Left ventricle myocardium inferior (tissue), 1 donor: ENCODE measurements around the gene IGSF9B. TPM values are rescaled to one million over a fixed set of nuclear protein-coding genes. Genes with fewer than 3 reads are reported as not detected.

Experiments used
- DNase-seq: peaks from one replicate; pipeline ENCODE4 v3.0.0-alpha.2; 2020
- H3K27ac ChIP-seq: fragments of 200-600 bp; replicated peaks from 2 replicates; pipeline ENCODE4 v1.8.0; 2021
- H3K27me3 ChIP-seq: fragments of 200-600 bp; 2 replicates; pipeline ENCODE4 v1.8.0; 2021; ENCODE audit warnings: low read depth
- H3K36me3 ChIP-seq: fragments of 200-600 bp; 2 replicates; pipeline ENCODE4 v1.8.0; 2021
- H3K4me1 ChIP-seq: fragments of 200-600 bp; 2 replicates; pipeline ENCODE4 v1.8.0; 2021
- H3K4me3 ChIP-seq: fragments of 200-600 bp; 2 replicates; pipeline ENCODE4 v1.8.0; 2021; ENCODE audit warnings: mild to moderate bottlenecking, moderate library complexity
- H3K9me3 ChIP-seq: fragments of 200-600 bp; replicated peaks from 2 replicates; pipeline ENCODE4 v1.8.0; 2021
- intact Hi-C: fragments of 100-400 bp; cut with micrococcal nuclease; formaldehyde crosslinking; loops from one replicate; pipeline ENCODE4 v1.11.0; 2022
- total RNA-seq: library from RNA; stranded (reverse); fragmentation: NEBNext Ultra II Directional; extraction: Animal tissue kit (Norgen Biotek cat#: 25700); gene quantifications from one replicate; pipeline ENCODE4 v1.2.1, GENCODE V29; 2021
- TF ChIP-seq, protein P1 (sequence below): fragments of 200-600 bp; IDR thresholded peaks from 2 replicates; pipeline ENCODE4 v1.8.0; 2021; ENCODE audit warnings: antibody characterized with exemption, mild to moderate bottlenecking, borderline replicate concordance
- donor health status: DM: no; HTN: yes; CAD: no; lungs with severe emphysema.

Gene IGSF9B
- total RNA-seq, 1 donor from 2014 or later: 44.1 TPM

DNA sequence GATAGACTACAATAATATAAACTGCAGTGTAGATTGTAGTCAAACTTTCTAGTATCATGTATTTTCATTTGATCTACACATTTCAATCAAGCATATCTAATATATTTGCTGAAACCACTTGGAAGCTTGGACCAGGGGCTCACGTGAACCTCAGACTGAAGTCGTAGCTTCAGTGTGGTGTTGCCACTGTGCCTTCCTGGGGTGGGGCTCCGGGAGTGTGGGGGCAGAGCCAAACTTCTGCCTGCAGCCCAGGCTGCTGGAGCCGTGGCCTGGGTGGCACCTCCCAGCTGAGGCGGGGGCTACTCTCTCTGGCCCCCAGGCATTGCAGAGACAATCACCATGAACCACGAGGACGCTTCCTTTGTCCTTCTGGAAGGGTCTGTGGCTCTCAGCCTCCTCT lies 36.3 kb upstream of the IGSF9B start:
- TF ChIP-seq, protein P1, sequence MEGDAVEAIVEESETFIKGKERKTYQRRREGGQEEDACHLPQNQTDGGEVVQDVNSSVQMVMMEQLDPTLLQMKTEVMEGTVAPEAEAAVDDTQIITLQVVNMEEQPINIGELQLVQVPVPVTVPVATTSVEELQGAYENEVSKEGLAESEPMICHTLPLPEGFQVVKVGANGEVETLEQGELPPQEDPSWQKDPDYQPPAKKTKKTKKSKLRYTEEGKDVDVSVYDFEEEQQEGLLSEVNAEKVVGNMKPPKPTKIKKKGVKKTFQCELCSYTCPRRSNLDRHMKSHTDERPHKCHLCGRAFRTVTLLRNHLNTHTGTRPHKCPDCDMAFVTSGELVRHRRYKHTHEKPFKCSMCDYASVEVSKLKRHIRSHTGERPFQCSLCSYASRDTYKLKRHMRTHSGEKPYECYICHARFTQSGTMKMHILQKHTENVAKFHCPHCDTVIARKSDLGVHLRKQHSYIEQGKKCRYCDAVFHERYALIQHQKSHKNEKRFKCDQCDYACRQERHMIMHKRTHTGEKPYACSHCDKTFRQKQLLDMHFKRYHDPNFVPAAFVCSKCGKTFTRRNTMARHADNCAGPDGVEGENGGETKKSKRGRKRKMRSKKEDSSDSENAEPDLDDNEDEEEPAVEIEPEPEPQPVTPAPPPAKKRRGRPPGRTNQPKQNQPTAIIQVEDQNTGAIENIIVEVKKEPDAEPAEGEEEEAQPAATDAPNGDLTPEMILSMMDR: no peak
- no peak for DNase-seq
- Histone ChIP-seq H3K27ac (no peak overlapping the region), H3K9me3 (no peaks in the 10 kb centered on the region), H3K36me3 (no peaks in the 10 kb centered on the region), H3K4me1 (peaks cover 38% of the 10 kb centered on the region), H3K27me3 (no peaks in the 10 kb centered on the region), H3K4me3 (no peak overlapping the region)
- intact Hi-C loops: no loop called here

DNA sequence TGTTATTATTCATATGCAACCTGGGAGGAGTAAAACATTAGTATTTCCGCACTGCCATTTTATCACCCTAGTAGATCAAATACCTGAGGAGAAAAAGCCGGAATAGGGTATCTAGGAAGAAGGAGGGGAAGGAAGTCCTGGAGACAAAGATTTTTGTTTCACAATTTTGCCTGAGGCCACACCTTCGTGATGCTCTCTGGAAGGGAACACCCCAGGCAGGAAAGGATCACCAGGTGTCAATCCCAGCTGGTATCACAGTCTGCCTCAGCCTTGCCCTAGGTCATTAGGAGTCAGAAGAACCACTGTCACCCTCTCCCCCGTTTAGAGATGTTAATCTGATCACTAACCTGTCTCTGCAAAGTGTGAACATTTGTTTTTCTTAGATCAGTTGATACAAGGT lies 35.4 kb upstream of the IGSF9B start:
- no peaks in the 10 kb centered on the region for H3K27me3 ChIP-seq
- peaks cover 28% of the 10 kb centered on the region for H3K4me1 ChIP-seq
- H3K27ac ChIP-seq: no peak overlapping the region
- no peaks in the 10 kb centered on the region for H3K36me3 ChIP-seq
- no peak for DNase-seq
- no peak overlapping the region for H3K4me3 ChIP-seq
- no peaks in the 10 kb centered on the region for H3K9me3 ChIP-seq
- intact Hi-C loops: no loop called here
- TF ChIP-seq, protein P1: no peak

DNA sequence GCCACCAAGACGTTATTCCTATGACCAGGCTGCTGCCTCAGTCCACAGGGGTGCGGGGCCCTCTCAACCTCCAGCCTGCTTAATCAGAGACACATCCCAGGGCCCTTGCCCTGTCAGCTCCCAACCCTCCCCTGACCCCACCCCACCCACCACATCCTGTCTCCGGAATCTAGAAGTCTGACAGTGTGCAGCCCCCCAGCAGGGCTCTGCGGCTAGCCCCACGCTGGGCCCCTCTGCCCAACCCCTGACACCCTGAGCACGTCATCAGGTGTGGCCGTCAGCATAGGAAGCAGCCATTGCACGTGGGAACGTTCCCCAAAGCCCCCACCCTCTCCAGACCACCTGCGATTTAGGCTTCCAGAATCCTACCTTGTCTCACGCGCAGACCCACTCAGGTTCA lies 34.3 kb upstream of the IGSF9B start:
- no peak overlapping the region for H3K4me3 ChIP-seq
- H3K4me1 ChIP-seq: peaks cover 24% of the 10 kb centered on the region
- TF ChIP-seq, protein P1: no peak
- H3K27me3 ChIP-seq: no peaks in the 10 kb centered on the region
- intact Hi-C loops: no loop called here
- no peak overlapping the region for H3K27ac ChIP-seq
- H3K9me3 ChIP-seq: no peaks in the 10 kb centered on the region
- DNase-seq: peak; percentile 5
- H3K36me3 ChIP-seq: no peaks in the 10 kb centered on the region

DNA sequence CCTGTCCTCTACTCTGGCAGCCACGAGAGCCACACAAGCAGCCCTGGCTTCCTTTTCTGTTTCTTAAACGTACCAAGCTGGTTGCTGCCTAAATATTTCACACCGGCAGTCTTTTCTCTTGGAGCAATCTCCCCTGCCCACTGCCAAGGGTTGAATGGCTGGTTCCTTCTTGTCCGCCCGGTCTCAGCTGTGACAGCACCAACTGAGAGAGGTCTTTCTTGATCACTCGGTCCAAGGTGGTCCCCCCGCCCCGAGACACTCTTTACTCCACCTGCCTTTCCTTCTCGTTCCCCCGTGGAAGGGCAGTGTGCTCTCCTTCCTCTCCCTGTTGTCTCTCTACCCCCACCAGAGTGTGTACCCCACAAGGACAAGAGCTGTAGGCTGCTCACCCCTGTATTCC lies 33.7 kb upstream of the IGSF9B start:
- Histone ChIP-seq H3K27me3 (no peaks in the 10 kb centered on the region), H3K36me3 (no peaks in the 10 kb centered on the region), H3K9me3 (no peaks in the 10 kb centered on the region), H3K27ac (no peak overlapping the region), H3K4me1 (peaks cover 24% of the 10 kb centered on the region), H3K4me3 (no peak overlapping the region)
- DNase-seq: peak; percentile 3
- intact Hi-C loops: no loop called here
- TF ChIP-seq, protein P1: no peak

DNA sequence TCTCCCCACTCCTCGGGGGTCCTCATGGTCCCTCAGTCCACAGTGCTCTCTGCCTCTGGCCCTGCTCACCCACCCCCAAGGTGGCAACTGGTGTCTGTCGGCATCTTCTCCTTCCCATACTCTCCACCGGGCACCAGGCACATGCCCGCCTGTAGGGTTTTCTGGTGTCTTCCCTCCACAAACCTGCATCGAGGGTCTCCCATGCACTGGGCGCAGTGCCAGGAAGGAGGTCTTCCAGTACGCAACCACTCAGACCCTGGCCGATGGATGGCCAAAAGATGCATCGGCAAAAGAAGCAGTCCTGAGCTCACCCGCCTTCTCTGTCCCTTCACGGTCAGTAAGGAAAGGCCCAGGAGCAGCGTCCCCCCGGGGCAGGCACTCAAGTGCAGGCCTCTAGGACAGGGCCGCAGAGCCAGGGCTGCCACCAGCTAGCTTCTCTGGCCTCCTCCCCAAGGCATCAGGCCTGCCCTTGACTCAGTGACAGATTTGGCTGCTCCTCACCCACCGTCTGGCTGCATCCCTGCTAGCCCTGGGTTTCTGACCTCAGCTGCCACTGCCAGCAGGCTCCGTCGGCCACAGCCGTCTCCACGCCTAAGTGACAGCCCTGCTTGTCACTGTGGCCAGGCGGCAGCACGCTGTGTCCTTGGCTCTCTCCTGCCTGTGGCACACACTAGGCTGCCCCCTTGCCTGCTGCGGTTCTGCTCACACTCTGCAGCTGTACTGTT lies 32.1 kb upstream of the IGSF9B start:
- peaks cover 24% of the 10 kb centered on the region for H3K4me1 ChIP-seq
- no peak overlapping the region for H3K4me3 ChIP-seq
- H3K36me3 ChIP-seq: no peaks in the 10 kb centered on the region
- TF ChIP-seq, protein P1: no peak
- intact Hi-C loops: no loop called here
- DNase-seq: peak; percentile 80
- H3K27ac ChIP-seq: peak overlapping the region; percentile 88
- H3K27me3 ChIP-seq: no peaks in the 10 kb centered on the region
- no peaks in the 10 kb centered on the region for H3K9me3 ChIP-seq
